Measurements from ENCODE around the gene NPC2.

The NPC2 gene

GRCh38 chr14:74478996-74479635, 14.0 kb downstream of the NPC2 start:
- H3K36me3 ChIP-seq (ENCODE audit: control insufficient read depth, low read depth, low read length) = peaks cover 50% of the 10 kb centered on the region
- H3K9ac ChIP-seq (ENCODE audit: low read length) = no peak overlapping the region
- H3K4me1 ChIP-seq (ENCODE audit: control insufficient read depth, low read depth, low read length) = no peaks in the 10 kb centered on the region
- H3K9me3 ChIP-seq (ENCODE audit: control insufficient read depth, low read depth, low read length) = no peaks in the 10 kb centered on the region
- H3K27ac ChIP-seq (ENCODE audit: low read length) = no peak overlapping the region
- H3K4me3 ChIP-seq (ENCODE audit: low read length) = no peak overlapping the region
- H3K27me3 ChIP-seq (ENCODE audit: control insufficient read depth, insufficient read depth, low read length) = no peaks in the 10 kb centered on the region

- H3K27ac ChIP-seq (ENCODE audit: low read length) = no peak overlapping the region
- H3K9ac ChIP-seq (ENCODE audit: low read length) = no peak overlapping the region
- peaks cover 26% of the 10 kb centered on the region for H3K36me3 ChIP-seq (ENCODE audit: control insufficient read depth, low read depth, low read length)
Measured at GRCh38 chr14:74476607-74477006, 16.5 kb downstream of the NPC2 start.

GRCh38 chr14:74476107-74476506, 17.0 kb downstream of the NPC2 start:
- Histone ChIP-seq H3K27ac (ENCODE audit: low read length) (no peak overlapping the region), H3K4me3 (ENCODE audit: low read length) (no peak overlapping the region), H3K27me3 (ENCODE audit: control insufficient read depth, insufficient read depth, low read length) (no peaks in the 10 kb centered on the region), H3K9ac (ENCODE audit: low read length) (no peak overlapping the region), H3K36me3 (ENCODE audit: control insufficient read depth, low read depth, low read length) (peaks cover 21% of the 10 kb centered on the region), H3K9me3 (ENCODE audit: control insufficient read depth, low read depth, low read length) (no peaks in the 10 kb centered on the region), H3K4me1 (ENCODE audit: control insufficient read depth, low read depth, low read length) (no peaks in the 10 kb centered on the region)

More at GRCh38 chr14:74476607-74477006, 16.5 kb downstream of the NPC2 start:
- Histone ChIP-seq H3K4me3 (ENCODE audit: low read length) (no peak overlapping the region), H3K4me1 (ENCODE audit: control insufficient read depth, low read depth, low read length) (no peaks in the 10 kb centered on the region), H3K27me3 (ENCODE audit: control insufficient read depth, insufficient read depth, low read length) (no peaks in the 10 kb centered on the region), H3K9me3 (ENCODE audit: control insufficient read depth, low read depth, low read length) (no peaks in the 10 kb centered on the region)

GRCh38 chr14:74475678-74476077, 17.4 kb downstream of the NPC2 start:
- Histone ChIP-seq H3K27me3 (ENCODE audit: control insufficient read depth, insufficient read depth, low read length) (no peaks in the 10 kb centered on the region), H3K4me3 (ENCODE audit: low read length) (no peak overlapping the region), H3K36me3 (ENCODE audit: control insufficient read depth, low read depth, low read length) (peaks cover 17% of the 10 kb centered on the region), H3K9ac (ENCODE audit: low read length) (no peak overlapping the region), H3K27ac (ENCODE audit: low read length) (no peak overlapping the region), H3K9me3 (ENCODE audit: control insufficient read depth, low read depth, low read length) (no peaks in the 10 kb centered on the region), H3K4me1 (ENCODE audit: control insufficient read depth, low read depth, low read length) (no peaks in the 10 kb centered on the region)

- Histone ChIP-seq H3K4me3 (ENCODE audit: low read length) (no peak overlapping the region), H3K27ac (ENCODE audit: low read length) (no peak overlapping the region), H3K9ac (ENCODE audit: low read length) (no peak overlapping the region), H3K9me3 (ENCODE audit: control insufficient read depth, low read depth, low read length) (no peaks in the 10 kb centered on the region), H3K4me1 (ENCODE audit: control insufficient read depth, low read depth, low read length) (no peaks in the 10 kb centered on the region), H3K27me3 (ENCODE audit: control insufficient read depth, insufficient read depth, low read length) (no peaks in the 10 kb centered on the region), H3K36me3 (ENCODE audit: control insufficient read depth, low read depth, low read length) (peaks cover 5% of the 10 kb centered on the region)
Measured at GRCh38 chr14:74474376-74474775, 18.7 kb downstream of the NPC2 start.

DNA sequence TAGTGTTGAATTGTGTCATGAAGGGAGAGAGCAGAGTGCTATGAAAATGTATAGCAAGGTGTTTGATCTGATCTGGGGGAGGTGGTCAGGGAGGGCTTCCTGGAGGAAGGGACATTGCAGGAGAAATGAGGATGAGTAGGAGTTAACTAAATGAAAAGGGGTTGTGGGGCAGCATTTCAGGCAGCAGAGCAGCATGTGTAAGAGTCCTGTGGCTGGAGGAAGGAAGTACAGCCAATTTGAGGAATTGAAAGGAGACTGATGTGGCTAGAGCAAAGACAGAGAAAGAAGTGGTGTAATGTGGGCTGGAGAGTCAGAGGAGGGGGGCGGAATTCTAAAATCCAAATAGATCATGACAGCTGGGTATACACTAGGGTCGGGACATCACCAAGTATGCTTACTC, 20.5 kb downstream of the NPC2 start:
- no peaks in the 10 kb centered on the region for H3K9me3 ChIP-seq (ENCODE audit: control insufficient read depth, low read depth, low read length)
- peaks cover 5% of the 10 kb centered on the region for H3K36me3 ChIP-seq (ENCODE audit: control insufficient read depth, low read depth, low read length)
- H3K4me3 ChIP-seq (ENCODE audit: low read length) = no peak overlapping the region
- H3K9ac ChIP-seq (ENCODE audit: low read length) = no peak overlapping the region
- no peak overlapping the region for H3K27ac ChIP-seq (ENCODE audit: low read length)
- no peaks in the 10 kb centered on the region for H3K27me3 ChIP-seq (ENCODE audit: control insufficient read depth, insufficient read depth, low read length)
- H3K4me1 ChIP-seq (ENCODE audit: control insufficient read depth, low read depth, low read length) = no peaks in the 10 kb centered on the region

DNA sequence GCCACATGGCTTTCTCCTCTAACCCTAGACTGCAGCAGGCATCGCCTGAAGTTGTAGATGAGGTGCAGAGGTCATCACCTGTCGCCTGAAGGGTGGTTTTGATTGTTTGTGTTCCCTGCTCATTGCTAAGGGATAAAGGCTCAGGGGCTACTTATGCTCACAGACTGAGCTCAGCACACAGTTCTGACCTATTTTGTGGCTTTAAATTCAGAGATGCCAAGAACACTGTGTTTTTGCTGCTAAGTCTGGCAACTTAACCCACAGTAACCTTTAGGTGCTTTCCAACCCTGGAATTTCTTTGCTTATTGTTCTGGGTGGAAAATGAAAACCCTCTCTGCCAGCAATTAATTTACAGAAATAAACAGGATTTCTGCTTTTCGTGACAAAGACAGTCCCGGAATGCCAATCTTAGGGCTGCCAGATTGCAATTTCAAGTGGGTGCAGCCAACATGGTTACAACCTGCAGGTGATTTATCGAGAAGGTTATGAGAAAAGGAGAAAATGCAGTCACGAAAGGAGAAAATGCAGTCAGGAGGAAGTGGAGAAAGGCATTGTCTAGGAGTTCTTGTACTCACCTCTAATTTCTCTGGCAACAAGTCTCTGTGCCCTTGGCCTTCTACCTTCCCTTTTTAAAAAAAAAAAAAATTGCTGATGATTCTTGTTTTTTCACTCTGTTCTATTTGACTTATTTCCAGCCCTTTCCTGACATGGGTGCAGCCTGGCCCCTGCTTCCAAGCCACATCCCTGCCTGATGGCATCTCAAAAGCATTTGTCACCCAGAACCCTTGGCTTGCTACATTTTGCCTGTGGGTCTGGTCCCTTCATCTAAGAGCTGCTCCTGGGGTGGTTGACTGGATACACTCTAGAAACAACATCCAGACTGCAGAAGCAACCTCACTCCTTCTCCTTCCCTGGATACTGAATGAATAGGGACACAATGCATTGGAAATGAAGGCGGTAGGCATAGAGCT, 23.3 kb downstream of the NPC2 start:
- no peak overlapping the region for H3K4me3 ChIP-seq (ENCODE audit: low read length)
- no peaks in the 10 kb centered on the region for H3K36me3 ChIP-seq (ENCODE audit: control insufficient read depth, low read depth, low read length)
- H3K27me3 ChIP-seq (ENCODE audit: control insufficient read depth, insufficient read depth, low read length) = no peaks in the 10 kb centered on the region
- H3K9me3 ChIP-seq (ENCODE audit: control insufficient read depth, low read depth, low read length) = no peaks in the 10 kb centered on the region
- no peak overlapping the region for H3K27ac ChIP-seq (ENCODE audit: low read length)
- no peaks in the 10 kb centered on the region for H3K4me1 ChIP-seq (ENCODE audit: control insufficient read depth, low read depth, low read length)
- no peak overlapping the region for H3K9ac ChIP-seq (ENCODE audit: low read length)

- Histone ChIP-seq H3K36me3 (ENCODE audit: control insufficient read depth, low read depth, low read length) (no peaks in the 10 kb centered on the region), H3K4me3 (ENCODE audit: low read length) (no peak overlapping the region), H3K27ac (ENCODE audit: low read length) (no peak overlapping the region), H3K4me1 (ENCODE audit: control insufficient read depth, low read depth, low read length) (no peaks in the 10 kb centered on the region), H3K27me3 (ENCODE audit: control insufficient read depth, insufficient read depth, low read length) (no peaks in the 10 kb centered on the region), H3K9me3 (ENCODE audit: control insufficient read depth, low read depth, low read length) (no peaks in the 10 kb centered on the region), H3K9ac (ENCODE audit: low read length) (no peak overlapping the region)
Measured at GRCh38 chr14:74468513-74468912, 24.6 kb downstream of the NPC2 start.

DNA sequence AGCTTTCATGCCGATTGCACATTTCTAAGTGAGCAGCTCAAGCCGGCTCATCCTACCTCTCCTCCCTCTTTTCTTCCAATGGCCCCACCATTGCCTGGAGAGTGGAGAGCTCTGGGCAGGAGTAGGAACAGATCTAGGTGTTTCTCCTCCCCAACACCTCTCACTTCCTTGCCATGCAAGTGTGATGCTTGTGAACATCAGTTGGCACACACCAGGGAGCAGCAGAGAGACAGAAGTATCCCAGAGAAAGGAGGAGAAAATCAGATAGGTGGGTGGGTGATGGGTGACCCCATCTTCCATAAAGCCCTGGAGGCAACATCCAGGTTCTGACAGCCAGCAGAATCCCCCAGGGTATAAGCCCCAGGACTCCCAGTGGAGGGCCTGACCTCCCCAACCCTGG, 27.8 kb downstream of the NPC2 start:
- Histone ChIP-seq H3K9me3 (ENCODE audit: control insufficient read depth, low read depth, low read length) (no peaks in the 10 kb centered on the region), H3K27me3 (ENCODE audit: control insufficient read depth, insufficient read depth, low read length) (no peaks in the 10 kb centered on the region), H3K9ac (ENCODE audit: low read length) (no peak overlapping the region), H3K27ac (ENCODE audit: low read length) (no peak overlapping the region), H3K4me3 (ENCODE audit: low read length) (no peak overlapping the region), H3K36me3 (ENCODE audit: control insufficient read depth, low read depth, low read length) (no peaks in the 10 kb centered on the region), H3K4me1 (ENCODE audit: control insufficient read depth, low read depth, low read length) (no peaks in the 10 kb centered on the region)

- no peaks in the 10 kb centered on the region for H3K36me3 ChIP-seq (ENCODE audit: control insufficient read depth, low read depth, low read length)
Measured at GRCh38 chr14:74464785-74465184, 28.3 kb downstream of the NPC2 start.

DNA sequence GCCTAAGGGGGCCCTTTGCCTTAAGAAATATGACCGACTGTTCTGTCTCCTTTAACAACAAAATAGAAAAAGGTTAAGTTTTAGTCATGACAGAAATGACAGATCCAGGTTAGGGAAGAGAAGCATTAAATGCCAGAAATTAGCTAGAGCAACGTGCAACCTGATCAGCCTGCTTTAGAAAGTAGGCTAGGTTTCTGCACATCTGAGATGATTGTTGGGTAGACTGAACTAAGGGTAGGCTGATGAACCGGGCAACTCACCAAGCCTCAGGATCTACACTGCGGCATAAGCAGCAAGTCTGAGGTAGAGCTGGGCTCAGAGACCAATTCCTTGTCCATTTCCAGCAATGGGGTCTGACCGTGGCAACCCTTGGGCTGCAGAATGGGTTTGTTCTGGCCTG, 29.4 kb downstream of the NPC2 start:
- no peaks in the 10 kb centered on the region for H3K4me1 ChIP-seq (ENCODE audit: control insufficient read depth, low read depth, low read length)
- no peaks in the 10 kb centered on the region for H3K36me3 ChIP-seq (ENCODE audit: control insufficient read depth, low read depth, low read length)
- no peak overlapping the region for H3K4me3 ChIP-seq (ENCODE audit: low read length)
- H3K27ac ChIP-seq (ENCODE audit: low read length) = no peak overlapping the region
- no peaks in the 10 kb centered on the region for H3K27me3 ChIP-seq (ENCODE audit: control insufficient read depth, insufficient read depth, low read length)
- H3K9ac ChIP-seq (ENCODE audit: low read length) = no peak overlapping the region
- no peaks in the 10 kb centered on the region for H3K9me3 ChIP-seq (ENCODE audit: control insufficient read depth, low read depth, low read length)

More at GRCh38 chr14:74464785-74465184, 28.3 kb downstream of the NPC2 start:
- Histone ChIP-seq H3K4me3 (ENCODE audit: low read length) (no peak overlapping the region), H3K4me1 (ENCODE audit: control insufficient read depth, low read depth, low read length) (no peaks in the 10 kb centered on the region), H3K27ac (ENCODE audit: low read length) (no peak overlapping the region), H3K9ac (ENCODE audit: low read length) (no peak overlapping the region), H3K9me3 (ENCODE audit: control insufficient read depth, low read depth, low read length) (no peaks in the 10 kb centered on the region), H3K27me3 (ENCODE audit: control insufficient read depth, insufficient read depth, low read length) (no peaks in the 10 kb centered on the region)

All from iPS-18a (cell line).